ENCODE data around the gene CDX1.
"Not testable (repeated sequence)": the region's sequence is repeated elsewhere in the genome, so short reads cannot be mapped to it uniquely, and the experiment has no call there.

CDX1 gene

GRCh38 chr5:150209099-150209635 is 42.6 kb downstream of the CDX1 start:
- peak in 2 of 14 donors; percentile 7 to 44 for DNase-seq

- DNase-seq, result no peak
These were observed 44.1 kb downstream of the CDX1 start for GRCh38 chr5:150210644-150211043.

DNA sequence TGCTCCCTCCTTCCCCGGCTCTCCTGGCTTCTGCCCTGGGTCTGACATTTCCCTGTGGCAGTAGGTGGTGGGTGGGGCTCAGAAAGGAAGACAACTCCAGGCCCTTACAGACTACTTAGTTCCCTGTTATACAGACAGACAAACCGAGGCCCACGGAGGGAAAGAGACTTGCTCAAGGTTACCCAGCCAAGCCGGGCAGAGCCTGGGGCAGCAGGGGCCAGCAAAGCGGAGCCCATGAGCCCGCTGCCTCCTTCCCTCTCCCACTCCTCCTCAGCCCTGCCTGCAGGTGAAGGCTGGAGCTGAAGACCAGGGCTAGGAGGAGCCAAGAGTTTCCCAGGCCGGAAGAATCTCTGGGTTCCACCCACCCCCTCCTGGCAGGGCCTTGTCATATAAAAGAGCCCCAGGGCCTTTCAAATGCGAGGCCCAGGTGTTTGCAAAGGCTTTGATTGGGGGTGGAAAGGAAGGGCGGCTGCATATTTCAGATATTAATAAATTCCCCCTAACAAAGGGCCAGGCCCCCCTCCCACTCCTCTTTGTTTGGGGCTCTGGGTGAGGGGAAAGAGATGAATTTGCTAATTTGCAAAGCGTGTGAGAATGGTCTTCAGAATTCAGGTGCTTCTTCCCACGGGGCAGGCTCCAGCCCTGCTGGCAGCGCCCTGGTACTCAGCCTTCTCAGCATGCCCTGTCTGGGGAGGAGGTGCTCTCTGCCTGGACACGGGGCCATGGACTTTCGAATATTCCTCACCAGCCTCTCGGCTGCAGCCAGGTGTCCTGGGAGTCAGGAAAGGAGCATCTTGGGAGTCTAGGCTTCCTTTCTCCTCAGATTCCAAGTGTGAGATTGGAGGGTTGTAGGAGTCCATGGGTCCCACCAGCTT is 44.8 kb downstream of the CDX1 start:
- DNase-seq, result no peak

GRCh38 chr5:150213530-150213929 is 47.0 kb downstream of the CDX1 start:
- no peak for DNase-seq

DNA sequence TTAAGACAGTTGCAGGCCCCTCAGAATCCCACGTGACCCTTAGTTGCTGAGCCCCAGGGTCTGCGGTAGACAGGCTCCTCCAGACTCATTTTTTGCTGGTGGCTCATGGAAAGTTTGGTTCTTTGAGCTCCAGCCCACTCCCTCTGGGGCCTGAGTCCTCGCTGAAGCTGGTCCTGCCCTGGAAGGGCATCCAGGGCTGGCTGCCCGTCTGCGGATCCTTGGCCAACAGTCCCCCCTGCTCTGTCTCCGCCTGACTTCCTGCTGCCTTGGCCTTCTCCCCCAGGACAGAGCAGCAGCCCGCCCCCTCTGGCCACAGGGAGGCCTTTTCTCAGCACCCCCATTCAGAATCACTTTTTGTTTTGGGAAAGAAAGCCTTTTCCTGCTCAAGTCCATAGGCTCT is 47.7 kb downstream of the CDX1 start:
- DNase-seq, result peak in 1 of 14 donors; percentile 13

DNA sequence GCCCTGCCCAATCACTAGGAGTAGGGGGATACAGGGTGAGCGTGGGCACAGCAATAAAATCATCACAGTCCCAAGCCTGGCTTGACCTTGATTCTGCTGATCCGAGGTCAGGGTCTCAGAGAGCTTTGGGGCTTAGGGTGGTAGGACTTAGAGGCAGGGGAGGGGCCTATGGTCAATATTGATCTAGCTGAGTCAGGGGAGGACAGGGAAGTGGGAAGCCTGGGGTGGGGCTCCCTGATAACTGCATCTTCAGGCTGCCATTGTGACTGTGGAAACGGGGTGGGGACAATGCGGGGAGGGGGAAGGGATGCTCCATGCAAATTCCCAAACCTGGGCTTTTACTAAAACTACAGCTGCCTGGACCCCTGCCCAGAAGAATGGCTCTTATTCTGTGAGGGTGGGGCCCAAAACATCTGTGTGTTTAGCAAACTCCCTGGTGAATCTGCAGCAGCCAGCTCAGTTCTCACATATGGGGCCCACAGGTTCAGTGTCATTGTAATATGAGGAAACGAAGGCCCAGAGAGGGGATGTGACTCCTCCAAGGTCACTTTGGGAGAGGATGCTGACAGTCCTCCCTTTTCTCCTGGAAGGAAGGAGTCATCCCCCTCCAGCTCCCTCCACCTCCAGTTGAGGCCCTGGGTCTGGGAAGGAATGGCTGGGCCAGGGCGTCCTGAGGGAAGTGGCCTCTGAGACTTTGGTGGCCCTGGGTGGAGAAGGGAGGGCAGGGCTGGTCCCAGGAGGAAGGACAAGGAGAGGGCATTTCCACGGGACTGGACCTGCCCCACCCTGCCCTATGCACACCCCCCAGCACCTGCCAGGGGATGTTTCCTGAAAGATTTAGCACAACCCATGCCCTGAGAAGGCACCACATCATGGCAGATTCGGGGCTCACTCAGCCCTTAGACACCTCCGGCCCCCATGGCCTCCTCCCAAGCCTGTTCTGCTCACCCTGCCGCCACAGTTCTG is 49.7 kb downstream of the CDX1 start:
- DNase-seq, result no peak

- no peak for DNase-seq
These were observed 50.5 kb downstream of the CDX1 start for GRCh38 chr5:150217038-150217437.

- peak in 12 of 14 donors; percentile 21 to 82 (median 59) for DNase-seq
These were observed 51.5 kb downstream of the CDX1 start for GRCh38 chr5:150217873-150218692.

- no peak for DNase-seq
These were observed 52.1 kb downstream of the CDX1 start for GRCh38 chr5:150218693-150219035.

DNA sequence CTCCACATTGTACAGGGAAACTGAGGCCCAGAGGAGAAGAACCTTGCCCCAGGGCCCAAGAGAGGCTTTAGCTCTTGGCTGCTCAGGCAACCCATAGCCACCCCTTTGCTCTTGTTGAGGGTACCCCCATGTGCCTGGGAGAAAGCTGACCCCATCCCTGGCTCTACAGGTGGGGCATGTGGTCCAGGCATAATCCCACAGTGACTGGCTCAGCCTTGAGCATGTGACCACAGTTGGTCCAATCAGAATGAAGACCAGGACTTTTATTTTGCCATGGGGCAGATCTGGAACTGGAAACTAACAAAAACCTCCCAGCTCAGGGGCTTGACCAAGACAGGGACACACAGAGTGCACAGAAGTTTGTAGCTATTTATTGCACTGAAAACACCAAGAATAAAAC is 52.6 kb downstream of the CDX1 start:
- DNase-seq, result no peak

DNA sequence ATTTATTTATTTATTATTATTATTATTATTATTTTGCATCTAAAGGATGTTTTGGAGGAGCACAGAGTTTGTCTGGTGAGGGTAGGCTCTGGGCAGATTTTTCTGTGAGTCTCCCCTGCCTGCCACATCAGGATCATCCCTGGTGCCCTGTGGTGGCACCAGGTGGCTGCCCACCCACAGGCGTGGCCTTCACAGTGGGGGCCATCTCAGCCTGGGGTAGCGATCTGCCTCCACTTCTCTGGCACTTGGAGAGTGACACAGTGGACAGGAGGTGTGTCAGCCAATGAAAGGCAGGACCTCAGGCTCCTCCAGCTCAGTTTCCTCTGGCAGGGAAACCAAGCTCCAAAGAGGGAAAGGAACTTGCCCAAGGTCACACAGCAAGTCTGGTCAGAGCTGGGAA is 53.3 kb downstream of the CDX1 start:
- DNase-seq, result no peak

DNA sequence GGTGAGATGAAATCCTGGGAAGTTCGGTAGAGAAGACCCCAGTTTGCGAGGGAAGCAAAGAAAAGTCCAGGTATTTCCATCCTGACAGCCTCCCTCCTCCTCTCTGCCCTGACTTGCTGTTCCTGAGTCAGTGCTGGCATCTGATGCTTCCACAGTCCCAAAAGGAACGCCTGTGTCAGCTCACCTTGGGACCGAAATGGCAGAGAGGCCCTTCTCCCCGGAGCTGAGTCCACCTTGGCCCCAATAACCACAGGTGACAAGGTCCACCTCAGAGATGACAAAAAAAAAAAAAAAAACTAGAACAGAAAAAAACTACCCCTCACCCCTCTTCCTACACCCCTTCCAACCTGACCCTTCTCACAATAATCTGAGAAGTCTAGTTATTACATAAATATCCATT is 54.9 kb downstream of the CDX1 start:
- DNase-seq, result no peak

GRCh38 chr5:150222906-150223305 is 56.3 kb downstream of the CDX1 start:
- DNase-seq, result no peak

DNA sequence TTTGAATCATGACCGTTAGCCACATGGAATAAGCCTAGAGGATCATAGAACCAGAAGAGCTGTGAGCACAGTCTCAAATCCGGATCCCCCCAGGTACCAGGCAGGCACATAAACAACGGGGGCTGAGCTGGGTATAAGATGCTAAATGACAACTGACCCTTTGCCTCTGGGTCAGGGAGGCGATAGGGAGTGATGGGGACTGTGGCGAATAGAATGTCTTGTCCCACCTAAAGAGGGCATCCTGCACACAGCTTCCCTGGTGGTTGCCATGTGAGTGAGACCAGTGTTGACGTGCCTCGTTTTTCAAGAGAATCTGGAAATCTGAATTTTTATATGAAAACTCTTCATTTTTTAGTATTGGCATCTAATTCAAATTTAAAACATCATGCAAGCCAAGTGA is 56.9 kb downstream of the CDX1 start:
- DNase-seq, result no peak

- DNase-seq, result no peak
These were observed 58.0 kb downstream of the CDX1 start for GRCh38 chr5:150224483-150225027.

- DNase-seq, result no peak
These were observed 60.5 kb downstream of the CDX1 start for GRCh38 chr5:150227036-150227435.

DNA sequence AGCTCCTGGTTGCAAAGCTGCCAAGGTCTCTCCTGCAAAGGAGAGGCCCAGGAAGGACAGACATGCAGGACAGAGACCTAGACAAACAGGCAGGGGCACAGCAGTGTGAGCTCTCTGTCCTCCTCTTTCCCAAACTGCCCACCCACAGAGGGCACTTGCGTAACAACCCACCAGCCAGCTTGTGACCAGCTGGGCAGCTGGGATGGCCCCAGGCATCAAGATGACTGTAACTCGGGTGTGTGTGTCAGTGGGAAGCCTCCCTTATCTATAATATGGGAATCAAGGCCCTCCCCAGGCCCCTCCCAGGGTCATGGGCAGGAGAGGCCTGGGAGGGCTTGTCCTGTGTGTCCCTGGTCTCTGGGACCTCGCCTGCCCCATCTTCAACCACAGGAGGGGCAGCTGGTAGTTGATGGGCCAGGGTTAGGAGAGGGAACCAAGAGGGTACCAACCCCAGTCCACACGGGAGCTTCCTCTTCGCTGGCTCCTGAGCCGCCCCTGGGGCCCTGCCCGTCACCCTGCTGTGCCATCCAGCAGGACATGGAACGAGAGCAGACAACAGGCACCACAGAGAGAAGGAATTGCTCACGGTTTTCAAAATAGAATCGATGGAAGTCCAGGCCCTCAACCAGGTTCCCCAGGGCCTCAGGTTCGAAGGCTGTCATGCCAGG is 61.2 kb downstream of the CDX1 start:
- DNase-seq, result no peak

DNA sequence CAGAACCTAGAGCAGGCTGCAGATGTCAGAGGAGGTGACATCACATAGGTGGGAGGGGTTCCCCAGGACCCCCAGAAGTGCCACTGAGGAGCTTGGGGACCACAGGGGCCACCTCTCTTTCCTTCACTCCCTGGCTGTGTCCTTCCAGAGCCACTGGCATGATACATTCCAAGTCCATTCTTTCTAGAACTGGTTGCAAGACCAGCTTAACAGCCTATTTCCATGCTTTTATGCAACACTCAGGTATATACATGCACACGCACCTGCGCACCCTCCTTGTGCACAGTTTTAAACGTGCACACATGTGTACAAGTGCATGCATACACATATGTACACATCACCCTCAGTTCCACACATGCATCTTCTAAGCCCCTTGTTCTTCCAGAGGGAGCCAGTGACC is 63.0 kb downstream of the CDX1 start:
- DNase-seq, result no peak

DNA sequence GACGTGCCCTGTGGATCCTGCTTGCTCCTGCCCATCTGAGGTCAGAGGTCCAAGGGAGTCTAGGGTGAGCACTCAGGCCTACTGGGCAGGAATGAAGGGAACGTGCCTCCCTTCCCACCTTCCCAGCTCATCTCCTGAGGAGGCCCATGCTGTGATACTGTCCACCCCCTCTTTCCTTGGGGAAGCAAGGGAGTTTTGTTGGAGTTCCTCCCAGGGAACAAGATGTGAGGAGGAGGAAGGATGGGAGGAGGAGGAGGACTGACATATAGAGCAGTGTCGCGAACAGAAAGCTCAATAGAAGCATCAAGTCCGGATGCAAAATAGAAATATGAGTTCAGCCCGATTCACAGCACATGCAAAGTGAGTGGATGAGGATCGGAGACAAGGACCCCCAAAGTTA is 64.3 kb downstream of the CDX1 start:
- no peak for DNase-seq

GRCh38 chr5:150233706-150234105 is 67.1 kb downstream of the CDX1 start:
- not testable (repeated sequence) for DNase-seq

Measured in C1 segment of cervical spinal cord (tissue), 14 donors.